Measurements from ENCODE around the gene RTL9. TPM values are rescaled to one million over a fixed set of nuclear protein-coding genes. Genes with fewer than 3 reads are reported as not detected.

The RTL9 gene
- total and polyA plus RNA-seq, 2 donors (not counting 3 experiments of a cell fraction or from before 2014, with no cell fraction given): not detected

- Histone ChIP-seq H3K9me3 (replicated peaks; ENCODE audit: control insufficient read depth, insufficient read depth, low read length) (no peaks in the 10 kb centered on the region), H2AFZ (ENCODE audit: low read depth, low read length) (no peak overlapping the region), H3K4me2 (ENCODE audit: insufficient read depth, low read length) (peak overlapping the region; percentile 78), H3K9me1 (replicated peaks; ENCODE audit: control insufficient read depth, extremely low read depth, insufficient read depth, low read length) (no peaks in the 10 kb centered on the region), H4K20me1 (replicated peaks; ENCODE audit: control insufficient read depth, extremely low read depth, insufficient read depth, low read length) (no peaks in the 10 kb centered on the region), H3K9ac (replicated peaks; ENCODE audit: extremely low read depth, insufficient read depth, low read length) (peak overlapping the region; percentile 81), H3K27me3 (ENCODE audit: control insufficient read depth in 2 of 2, insufficient read depth in 2 of 2, low read length in 2 of 2) (no peaks in the 10 kb centered on the region), H3K36me3 (ENCODE audit: control insufficient read depth in 2 of 2, extremely low read depth in 1 of 2, insufficient read depth in 2 of 2, low read length in 2 of 2) (no peaks in the 10 kb centered on the region), H3K4me1 (ENCODE audit: control insufficient read depth, extremely low read depth, insufficient read depth, low read length) (peaks cover 9% of the 10 kb centered on the region), H3K79me2 (ENCODE audit: control insufficient read depth, insufficient read depth, low read length) (peaks cover 28% of the 10 kb centered on the region), H3K27ac (ENCODE audit: insufficient read depth, low read depth, low read length) (no peak overlapping the region), H3K4me3 (replicated peaks in 1 of 3; ENCODE audit: insufficient read depth in 1 of 3, low read depth in 1 of 3, low read length in 3 of 3) (peak overlapping the region; percentile 89)
- dilution Hi-C loops (cut with MboI; ENCODE audit: extremely low pct_ligation_motif_present, low sequenced_read_pairs) (no loop called here), intact Hi-C loops (cut with micrococcal nuclease) (loop anchor here (2.0 to 5.0 kb wide), 3 partner anchors 104 to 156 kb away; no protein-coding TSS in a partner anchor)
- ChIA-PET CTCF (interaction anchor here (0.6 to 2.6 kb wide), 9 partner anchors 19 to 161 kb away, joined by 3 to 10 read pairs (median 3); no protein-coding TSS in a partner anchor), POLR2A (no interaction called here)
- BruUV-seq (replicated peaks): TSS peak; percentile 20
- DNase-seq (ENCODE audit: low read depth, low spot score) (peak; percentile 40), FAIRE-seq (peak; percentile 63)
- TF ChIP-seq GATA2 (IDR thresholded peaks at IDR 0.05; ENCODE audit: insufficient read depth, insufficient read length, low read depth, low read length): no peak
Observed at GRCh38 chrX:110316351-110317060, 42.1 kb upstream of the RTL9 start.

GRCh38 chrX:110317061-110317819 is 41.4 kb upstream of the RTL9 start:
- Histone ChIP-seq H3K9ac (replicated peaks; ENCODE audit: extremely low read depth, insufficient read depth, low read length) (peak overlapping the region; percentile 81), H3K4me1 (ENCODE audit: control insufficient read depth, extremely low read depth, insufficient read depth, low read length) (peaks cover 9% of the 10 kb centered on the region), H3K36me3 (ENCODE audit: control insufficient read depth in 2 of 2, extremely low read depth in 1 of 2, insufficient read depth in 2 of 2, low read length in 2 of 2) (no peaks in the 10 kb centered on the region), H3K9me3 (replicated peaks; ENCODE audit: control insufficient read depth, insufficient read depth, low read length) (no peaks in the 10 kb centered on the region), H4K20me1 (replicated peaks; ENCODE audit: control insufficient read depth, extremely low read depth, insufficient read depth, low read length) (no peaks in the 10 kb centered on the region), H2AFZ (ENCODE audit: low read depth, low read length) (peak overlapping the region; percentile 94), H3K27ac (ENCODE audit: insufficient read depth, low read depth, low read length) (peak overlapping the region; percentile 53), H3K4me2 (ENCODE audit: insufficient read depth, low read length) (peak overlapping the region; percentile 78), H3K9me1 (replicated peaks; ENCODE audit: control insufficient read depth, extremely low read depth, insufficient read depth, low read length) (no peaks in the 10 kb centered on the region), H3K27me3 (ENCODE audit: control insufficient read depth in 2 of 2, insufficient read depth in 2 of 2, low read length in 2 of 2) (no peaks in the 10 kb centered on the region), H3K79me2 (ENCODE audit: control insufficient read depth, insufficient read depth, low read length) (peaks cover 26% of the 10 kb centered on the region), H3K4me3 (replicated peaks in 1 of 3; ENCODE audit: insufficient read depth in 1 of 3, low read depth in 1 of 3, low read length in 3 of 3) (peak overlapping the region; percentile 89)
- no peak for TF ChIP-seq EZH2 (IDR thresholded peaks at IDR 0.05; ENCODE audit: borderline replicate concordance, low read depth, low read length, severe bottlenecking)
- no peak for TF ChIP-seq MAX (IDR thresholded peaks at IDR 0.05; ENCODE audit: insufficient read depth, insufficient read length)
- no peak for TF ChIP-seq FOS (IDR thresholded peaks at IDR 0.05; ENCODE audit: borderline replicate concordance, insufficient read depth, low read length)
- TF ChIP-seq POLR2AphosphoS5 (IDR thresholded peaks at IDR 0.05; ENCODE audit: insufficient read depth, low read depth, low read length): no peak
- TF ChIP-seq POLR2A (IDR thresholded peaks at IDR 0.05; ENCODE audit: low read depth, low read length): no peak
- no peak for TF ChIP-seq JUN (IDR thresholded peaks at IDR 0.05; ENCODE audit: borderline replicate concordance, insufficient read depth, insufficient read length, low read depth)
- TF ChIP-seq MYC (IDR thresholded peaks at IDR 0.05; ENCODE audit: low read depth, low read length): no peak
- no peak for TF ChIP-seq CTCF (IDR thresholded peaks at IDR 0.05; ENCODE audit: extremely low read depth in 1 of 2, insufficient read depth in 1 of 2, low read depth in 1 of 2, low read length in 2 of 2)
- no peak for TF ChIP-seq GATA2 (IDR thresholded peaks at IDR 0.05; ENCODE audit: insufficient read depth, insufficient read length, low read depth, low read length)
- peak; percentile 6 for DNase-seq (ENCODE audit: low read depth, low spot score)
- dilution Hi-C loops (cut with MboI; ENCODE audit: extremely low pct_ligation_motif_present, low sequenced_read_pairs): no loop called here
- ChIA-PET POLR2A (no interaction called here), CTCF (interaction anchor here (0.8 to 2.6 kb wide), 11 partner anchors 20 to 162 kb away, joined by 3 to 10 read pairs (median 3); no protein-coding TSS in a partner anchor)
- BruUV-seq (replicated peaks): no TSS peak
- intact Hi-C loops (cut with micrococcal nuclease): loop anchor here (2.0 to 5.0 kb wide), 3 partner anchors 105 to 156 kb away; no protein-coding TSS in a partner anchor
- no peak for FAIRE-seq
